ENCODE measurements around the gene DUOXA1.
"Not testable (repeated sequence)": the region's sequence is repeated elsewhere in the genome, so short reads cannot be mapped to it uniquely, and the experiment has no call there.

The DUOXA1 gene

GRCh38 chr15:45083223-45083622 lies 46.5 kb downstream of the DUOXA1 start:
- no peak for DNase-seq (ENCODE audit: low read depth in 1 of 2, low spot score in 1 of 2)
- TF ChIP-seq JUND (IDR thresholded peaks at IDR 0.05; ENCODE audit: low read depth): no peak
- in situ Hi-C loops (cut with HindIII; ENCODE audit: low pct_unique_long_range_greater_than_20kb, low sequenced_read_pairs): no loop called here

DNA sequence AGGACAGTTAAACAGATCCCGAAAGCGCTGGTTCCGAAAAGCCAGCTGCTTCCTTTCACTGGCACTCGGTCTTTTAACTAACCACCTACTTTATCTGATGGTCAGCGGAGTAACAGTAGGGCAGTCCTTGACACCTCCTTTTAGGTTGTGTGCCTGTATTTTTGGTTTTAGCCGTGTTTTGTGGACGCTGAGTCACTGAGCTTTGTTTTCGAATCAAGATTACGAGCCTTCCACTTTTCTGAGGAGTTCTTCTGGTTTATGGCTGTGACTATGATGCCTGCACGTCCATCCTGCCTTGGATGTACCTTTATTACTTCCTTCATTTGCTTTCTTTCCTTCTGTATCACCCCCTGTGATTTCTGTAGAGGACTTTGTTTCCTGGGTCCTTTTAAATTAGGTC lies 47.3 kb downstream of the DUOXA1 start:
- DNase-seq (ENCODE audit: low read depth in 1 of 2, low spot score in 1 of 2); in situ Hi-C loops (cut with HindIII; ENCODE audit: low pct_unique_long_range_greater_than_20kb, low sequenced_read_pairs): not testable (repeated sequence)

- DNase-seq (ENCODE audit: low read depth in 1 of 2, low spot score in 1 of 2); in situ Hi-C loops (cut with HindIII; ENCODE audit: low pct_unique_long_range_greater_than_20kb, low sequenced_read_pairs): not testable (repeated sequence)
Observed at GRCh38 chr15:45080593-45080992, 49.1 kb downstream of the DUOXA1 start.

DNA sequence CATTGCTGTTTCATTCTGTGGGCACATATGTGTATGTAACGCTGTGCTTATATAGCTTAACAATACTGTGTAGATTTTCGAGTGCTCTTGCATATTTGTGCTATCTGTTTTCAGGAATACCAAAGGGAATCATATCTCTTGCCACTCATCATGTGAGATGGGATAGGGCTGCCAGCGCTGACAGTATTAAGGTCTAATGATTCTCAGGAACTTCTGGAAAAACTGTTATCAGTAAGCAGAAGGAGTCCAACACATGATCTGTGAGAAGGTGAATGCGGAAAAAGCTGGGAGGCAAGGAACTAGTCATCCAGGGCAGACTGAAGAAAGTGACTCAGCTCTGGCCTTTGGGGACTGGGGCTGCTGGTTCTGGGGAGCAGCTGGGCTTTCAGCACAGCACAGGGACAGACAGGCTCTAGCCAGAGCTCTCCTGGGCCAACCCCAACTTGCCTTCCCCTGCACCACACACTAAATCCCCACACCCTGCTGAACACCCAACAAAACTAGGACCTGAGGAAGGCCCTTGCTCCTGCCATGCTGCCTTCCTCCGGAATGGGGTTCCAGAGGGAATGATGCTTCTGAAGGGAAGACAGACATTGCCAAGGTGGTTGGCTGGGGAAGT lies 49.9 kb downstream of the DUOXA1 start:
- in situ Hi-C loops (cut with HindIII; ENCODE audit: low pct_unique_long_range_greater_than_20kb, low sequenced_read_pairs); DNase-seq (ENCODE audit: low read depth in 1 of 2, low spot score in 1 of 2): not testable (repeated sequence)

DNA sequence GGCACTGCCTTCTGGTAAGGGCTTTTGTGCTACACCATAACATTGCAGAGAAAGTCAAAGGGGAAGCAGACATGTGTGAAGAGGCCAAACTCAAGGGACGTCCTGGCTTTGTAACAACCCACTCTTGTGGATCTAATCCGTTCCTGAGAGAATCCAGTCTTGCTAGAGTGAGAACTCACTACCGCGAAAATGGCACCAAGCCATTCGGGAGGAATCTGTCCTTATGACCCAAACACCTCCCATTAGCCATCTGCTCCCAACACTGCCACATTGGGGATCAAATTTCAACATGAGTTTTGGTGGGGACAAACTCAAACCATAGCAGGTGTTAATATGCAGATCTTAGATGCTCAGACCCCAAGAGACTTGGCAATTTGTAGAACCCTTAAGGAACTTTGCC lies 50.5 kb downstream of the DUOXA1 start:
- in situ Hi-C loops (cut with HindIII; ENCODE audit: low pct_unique_long_range_greater_than_20kb, low sequenced_read_pairs); DNase-seq (ENCODE audit: low read depth in 1 of 2, low spot score in 1 of 2): not testable (repeated sequence)

- in situ Hi-C loops (cut with HindIII; ENCODE audit: low pct_unique_long_range_greater_than_20kb, low sequenced_read_pairs); DNase-seq (ENCODE audit: low read depth in 1 of 2, low spot score in 1 of 2): not testable (repeated sequence)
Observed at GRCh38 chr15:45077391-45077790, 52.3 kb downstream of the DUOXA1 start.

- in situ Hi-C loops (cut with HindIII; ENCODE audit: low pct_unique_long_range_greater_than_20kb, low sequenced_read_pairs); DNase-seq (ENCODE audit: low read depth in 1 of 2, low spot score in 1 of 2): not testable (repeated sequence)
Observed at GRCh38 chr15:45075440-45076320, 54.0 kb downstream of the DUOXA1 start.

DNA sequence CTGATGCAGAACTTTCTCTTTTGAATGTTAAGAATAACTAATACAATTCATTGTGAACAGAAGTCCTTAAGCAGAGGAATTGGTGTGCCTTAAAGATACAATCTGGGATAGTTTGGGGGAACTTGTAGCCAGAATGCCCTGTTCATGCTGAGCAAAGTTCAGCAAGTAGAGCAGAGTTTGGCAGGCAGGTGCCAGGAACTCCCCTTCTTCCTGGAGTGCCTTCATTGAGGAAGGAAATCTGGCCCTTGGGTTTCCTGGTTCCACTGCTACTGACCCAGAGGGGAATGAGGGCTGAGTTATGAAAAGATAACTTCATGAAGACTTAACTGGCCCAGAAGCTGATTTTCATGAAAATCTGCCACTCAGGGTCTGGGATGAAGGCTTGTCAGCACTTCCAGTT lies 56.1 kb downstream of the DUOXA1 start:
- DNase-seq (ENCODE audit: low read depth in 1 of 2, low spot score in 1 of 2); in situ Hi-C loops (cut with HindIII; ENCODE audit: low pct_unique_long_range_greater_than_20kb, low sequenced_read_pairs): not testable (repeated sequence)

GRCh38 chr15:45069942-45070360 lies 59.7 kb downstream of the DUOXA1 start:
- in situ Hi-C loops (cut with HindIII; ENCODE audit: low pct_unique_long_range_greater_than_20kb, low sequenced_read_pairs); DNase-seq (ENCODE audit: low read depth in 1 of 2, low spot score in 1 of 2): not testable (repeated sequence)

All from T47D (cell line).